ENCODE data around the gene NR2F1.
A peak's percentile ranks its signal among the peaks of the same experiment; 100 is the strongest.

NR2F1 gene

GRCh38 chr5:93572608-93573353 is 10.2 kb upstream of the NR2F1 start:
- Histone ChIP-seq H3K9me3 (ENCODE audit: control insufficient read depth, low read length) (no peaks in the 10 kb centered on the region), H3K4me3 (ENCODE audit: low read length) (no peak overlapping the region), H3K4me1 (ENCODE audit: control insufficient read depth, insufficient read depth, low read length) (no peaks in the 10 kb centered on the region), H3K36me3 (ENCODE audit: control insufficient read depth, insufficient read depth, low read length) (no peaks in the 10 kb centered on the region), H3K9ac (ENCODE audit: low read length) (no peak overlapping the region), H3K27me3 (ENCODE audit: control insufficient read depth, insufficient read depth, low read length) (peaks cover 66% of the 10 kb centered on the region)

- Histone ChIP-seq H3K9me3 (ENCODE audit: control insufficient read depth, low read length) (no peaks in the 10 kb centered on the region), H3K36me3 (ENCODE audit: control insufficient read depth, insufficient read depth, low read length) (no peaks in the 10 kb centered on the region), H3K4me1 (ENCODE audit: control insufficient read depth, insufficient read depth, low read length) (no peaks in the 10 kb centered on the region), H3K27me3 (ENCODE audit: control insufficient read depth, insufficient read depth, low read length) (peaks cover 75% of the 10 kb centered on the region), H3K4me3 (ENCODE audit: low read length) (no peak overlapping the region), H3K9ac (ENCODE audit: low read length) (no peak overlapping the region)
These were observed 9.4 kb upstream of the NR2F1 start for GRCh38 chr5:93573354-93574351.

- Histone ChIP-seq H3K9ac (ENCODE audit: low read length) (no peak overlapping the region), H3K4me1 (ENCODE audit: control insufficient read depth, insufficient read depth, low read length) (no peaks in the 10 kb centered on the region), H3K9me3 (ENCODE audit: control insufficient read depth, low read length) (no peaks in the 10 kb centered on the region)
These were observed 8.3 kb upstream of the NR2F1 start for GRCh38 chr5:93574491-93575305.

GRCh38 chr5:93575461-93576414 is 7.3 kb upstream of the NR2F1 start:
- peaks cover 85% of the 10 kb centered on the region for H3K27me3 ChIP-seq (ENCODE audit: control insufficient read depth, insufficient read depth, low read length)
- H3K9ac ChIP-seq (ENCODE audit: low read length) = no peak overlapping the region
- H3K4me1 ChIP-seq (ENCODE audit: control insufficient read depth, insufficient read depth, low read length) = peaks cover 10% of the 10 kb centered on the region

More at GRCh38 chr5:93574491-93575305, 8.3 kb upstream of the NR2F1 start:
- Histone ChIP-seq H3K4me3 (ENCODE audit: low read length) (no peak overlapping the region), H3K27me3 (ENCODE audit: control insufficient read depth, insufficient read depth, low read length) (peaks cover 85% of the 10 kb centered on the region), H3K36me3 (ENCODE audit: control insufficient read depth, insufficient read depth, low read length) (no peaks in the 10 kb centered on the region)

GRCh38 chr5:93576994-93577853 is 5.8 kb upstream of the NR2F1 start:
- no peaks in the 10 kb centered on the region for H3K9me3 ChIP-seq (ENCODE audit: control insufficient read depth, low read length)
- no peaks in the 10 kb centered on the region for H3K36me3 ChIP-seq (ENCODE audit: control insufficient read depth, insufficient read depth, low read length)
- peaks cover 84% of the 10 kb centered on the region for H3K27me3 ChIP-seq (ENCODE audit: control insufficient read depth, insufficient read depth, low read length)
- H3K9ac ChIP-seq (ENCODE audit: low read length) = no peak overlapping the region
- no peak overlapping the region for H3K4me3 ChIP-seq (ENCODE audit: low read length)
- H3K4me1 ChIP-seq (ENCODE audit: control insufficient read depth, insufficient read depth, low read length) = peaks cover 16% of the 10 kb centered on the region

More at GRCh38 chr5:93575461-93576414, 7.3 kb upstream of the NR2F1 start:
- Histone ChIP-seq H3K9me3 (ENCODE audit: control insufficient read depth, low read length) (no peaks in the 10 kb centered on the region), H3K36me3 (ENCODE audit: control insufficient read depth, insufficient read depth, low read length) (no peaks in the 10 kb centered on the region), H3K4me3 (ENCODE audit: low read length) (no peak overlapping the region)

- H3K9me3 ChIP-seq (ENCODE audit: control insufficient read depth, low read length) = no peaks in the 10 kb centered on the region
- peak overlapping the region; percentile 0 for H3K4me3 ChIP-seq (ENCODE audit: low read length)
- H3K9ac ChIP-seq (ENCODE audit: low read length) = peak overlapping the region; percentile 51
- no peaks in the 10 kb centered on the region for H3K36me3 ChIP-seq (ENCODE audit: control insufficient read depth, insufficient read depth, low read length)
- peaks cover 20% of the 10 kb centered on the region for H3K4me1 ChIP-seq (ENCODE audit: control insufficient read depth, insufficient read depth, low read length)
- H3K27me3 ChIP-seq (ENCODE audit: control insufficient read depth, insufficient read depth, low read length) = peaks cover 84% of the 10 kb centered on the region
These were observed 4.9 kb upstream of the NR2F1 start for GRCh38 chr5:93577854-93578812.

- H3K9me3 ChIP-seq (ENCODE audit: control insufficient read depth, low read length) = no peaks in the 10 kb centered on the region
- peak overlapping the region; percentile 0 for H3K4me3 ChIP-seq (ENCODE audit: low read length)
- H3K4me1 ChIP-seq (ENCODE audit: control insufficient read depth, insufficient read depth, low read length) = peaks cover 25% of the 10 kb centered on the region
- H3K27me3 ChIP-seq (ENCODE audit: control insufficient read depth, insufficient read depth, low read length) = peaks cover 83% of the 10 kb centered on the region
- H3K9ac ChIP-seq (ENCODE audit: low read length) = peak overlapping the region; percentile 64
- H3K36me3 ChIP-seq (ENCODE audit: control insufficient read depth, insufficient read depth, low read length) = no peaks in the 10 kb centered on the region
These were observed 4.0 kb upstream of the NR2F1 start for GRCh38 chr5:93578813-93579691.

- peaks cover 25% of the 10 kb centered on the region for H3K4me1 ChIP-seq (ENCODE audit: control insufficient read depth, insufficient read depth, low read length)
- peak overlapping the region; percentile 58 for H3K4me3 ChIP-seq (ENCODE audit: low read length)
- peaks cover 77% of the 10 kb centered on the region for H3K27me3 ChIP-seq (ENCODE audit: control insufficient read depth, insufficient read depth, low read length)
- H3K36me3 ChIP-seq (ENCODE audit: control insufficient read depth, insufficient read depth, low read length) = no peaks in the 10 kb centered on the region
- H3K9ac ChIP-seq (ENCODE audit: low read length) = peak overlapping the region; percentile 64
- H3K9me3 ChIP-seq (ENCODE audit: control insufficient read depth, low read length) = no peaks in the 10 kb centered on the region
These were observed 3.3 kb upstream of the NR2F1 start for GRCh38 chr5:93579692-93580062.
